SK-N-SH (cell line): ENCODE data around the gene WDFY2.

Experiments
- CHD2 ChIP-seq: fragments of 150-350 bp; IDR thresholded peaks from 2 replicates; pipeline ENCODE4 v1.6.1; 2018; ENCODE audit warnings: low read length; ENCODE audit not compliant: partially characterized antibody
- POLR2AphosphoS5 ChIP-seq: IDR thresholded peaks from 2 replicates; pipeline ENCODE4 v1.6.1; 2012; ENCODE audit warnings: low read depth, low read length
- RAD21 ChIP-seq: IDR thresholded peaks from 2 replicates; pipeline ENCODE4 v1.6.1; 2012; ENCODE audit warnings: mild to moderate bottlenecking, low read length
- TAF1 ChIP-seq: IDR thresholded peaks from 2 replicates; pipeline ENCODE4 v1.6.1; 2012; ENCODE audit warnings: low read depth, mild to moderate bottlenecking, low read length, moderate library complexity, borderline replicate concordance
- USF2 ChIP-seq: fragments of 150-350 bp; IDR thresholded peaks from 2 replicates; pipeline ENCODE4 v1.6.1; 2017; ENCODE audit warnings: antibody characterized with exemption, low read length, low read depth, borderline replicate concordance
- TF ChIP-seq, protein P1 (sequence below): fragments of 200-600 bp; sonication (generic); IDR thresholded peaks from 2 replicates; pipeline ENCODE4 v1.6.1; 2017; ENCODE audit warnings: antibody characterized with exemption, mild to moderate bottlenecking, moderate library complexity
- TF ChIP-seq, protein P2 (sequence below): fragments of 150-350 bp; IDR thresholded peaks from 2 replicates; pipeline ENCODE4 v1.6.1; 2016; ENCODE audit warnings: mild to moderate bottlenecking, low read depth, low read length
- TF ChIP-seq, protein P3 (sequence below): IDR thresholded peaks from 2 replicates; pipeline ENCODE4 v1.4.0; 2012; ENCODE audit warnings: low read depth
- TF ChIP-seq, protein P4 (sequence below): IDR thresholded peaks from 2 replicates; pipeline ENCODE4 v1.6.1; 2012; ENCODE audit warnings: mild to moderate bottlenecking, low read depth, low read length, moderate library complexity

DNA sequence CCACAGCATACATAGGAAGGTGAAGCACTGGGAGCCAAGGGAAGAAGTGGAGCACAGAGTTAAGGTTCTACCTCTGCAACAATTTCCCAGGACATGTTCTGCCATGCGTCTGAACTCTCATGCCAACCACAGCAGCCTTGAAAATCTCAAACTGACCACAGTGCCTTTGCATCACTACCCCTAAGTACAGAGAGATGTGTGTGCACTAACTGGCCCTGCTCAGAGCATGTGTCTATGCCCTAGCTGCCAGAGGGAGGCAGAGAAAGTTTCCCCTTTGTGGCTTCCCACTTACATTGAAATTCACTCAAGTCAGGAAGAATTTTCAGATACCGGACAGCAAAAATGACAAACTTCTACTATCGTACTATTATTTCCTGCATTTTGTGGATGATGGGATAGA is 26.8 kb upstream of the WDFY2 start:
- TF ChIP-seq, protein P1, sequence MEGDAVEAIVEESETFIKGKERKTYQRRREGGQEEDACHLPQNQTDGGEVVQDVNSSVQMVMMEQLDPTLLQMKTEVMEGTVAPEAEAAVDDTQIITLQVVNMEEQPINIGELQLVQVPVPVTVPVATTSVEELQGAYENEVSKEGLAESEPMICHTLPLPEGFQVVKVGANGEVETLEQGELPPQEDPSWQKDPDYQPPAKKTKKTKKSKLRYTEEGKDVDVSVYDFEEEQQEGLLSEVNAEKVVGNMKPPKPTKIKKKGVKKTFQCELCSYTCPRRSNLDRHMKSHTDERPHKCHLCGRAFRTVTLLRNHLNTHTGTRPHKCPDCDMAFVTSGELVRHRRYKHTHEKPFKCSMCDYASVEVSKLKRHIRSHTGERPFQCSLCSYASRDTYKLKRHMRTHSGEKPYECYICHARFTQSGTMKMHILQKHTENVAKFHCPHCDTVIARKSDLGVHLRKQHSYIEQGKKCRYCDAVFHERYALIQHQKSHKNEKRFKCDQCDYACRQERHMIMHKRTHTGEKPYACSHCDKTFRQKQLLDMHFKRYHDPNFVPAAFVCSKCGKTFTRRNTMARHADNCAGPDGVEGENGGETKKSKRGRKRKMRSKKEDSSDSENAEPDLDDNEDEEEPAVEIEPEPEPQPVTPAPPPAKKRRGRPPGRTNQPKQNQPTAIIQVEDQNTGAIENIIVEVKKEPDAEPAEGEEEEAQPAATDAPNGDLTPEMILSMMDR: no peak
- TF ChIP-seq, protein P2, sequence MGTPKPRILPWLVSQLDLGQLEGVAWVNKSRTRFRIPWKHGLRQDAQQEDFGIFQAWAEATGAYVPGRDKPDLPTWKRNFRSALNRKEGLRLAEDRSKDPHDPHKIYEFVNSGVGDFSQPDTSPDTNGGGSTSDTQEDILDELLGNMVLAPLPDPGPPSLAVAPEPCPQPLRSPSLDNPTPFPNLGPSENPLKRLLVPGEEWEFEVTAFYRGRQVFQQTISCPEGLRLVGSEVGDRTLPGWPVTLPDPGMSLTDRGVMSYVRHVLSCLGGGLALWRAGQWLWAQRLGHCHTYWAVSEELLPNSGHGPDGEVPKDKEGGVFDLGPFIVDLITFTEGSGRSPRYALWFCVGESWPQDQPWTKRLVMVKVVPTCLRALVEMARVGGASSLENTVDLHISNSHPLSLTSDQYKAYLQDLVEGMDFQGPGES: no peak
- TF ChIP-seq POLR2AphosphoS5 (no peak), CHD2 (no peak), RAD21 (no peak), USF2 (no peak), TAF1 (no peak)
- TF ChIP-seq, protein P3, sequence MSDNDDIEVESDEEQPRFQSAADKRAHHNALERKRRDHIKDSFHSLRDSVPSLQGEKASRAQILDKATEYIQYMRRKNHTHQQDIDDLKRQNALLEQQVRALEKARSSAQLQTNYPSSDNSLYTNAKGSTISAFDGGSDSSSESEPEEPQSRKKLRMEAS: no peak
- TF ChIP-seq, protein P4, sequence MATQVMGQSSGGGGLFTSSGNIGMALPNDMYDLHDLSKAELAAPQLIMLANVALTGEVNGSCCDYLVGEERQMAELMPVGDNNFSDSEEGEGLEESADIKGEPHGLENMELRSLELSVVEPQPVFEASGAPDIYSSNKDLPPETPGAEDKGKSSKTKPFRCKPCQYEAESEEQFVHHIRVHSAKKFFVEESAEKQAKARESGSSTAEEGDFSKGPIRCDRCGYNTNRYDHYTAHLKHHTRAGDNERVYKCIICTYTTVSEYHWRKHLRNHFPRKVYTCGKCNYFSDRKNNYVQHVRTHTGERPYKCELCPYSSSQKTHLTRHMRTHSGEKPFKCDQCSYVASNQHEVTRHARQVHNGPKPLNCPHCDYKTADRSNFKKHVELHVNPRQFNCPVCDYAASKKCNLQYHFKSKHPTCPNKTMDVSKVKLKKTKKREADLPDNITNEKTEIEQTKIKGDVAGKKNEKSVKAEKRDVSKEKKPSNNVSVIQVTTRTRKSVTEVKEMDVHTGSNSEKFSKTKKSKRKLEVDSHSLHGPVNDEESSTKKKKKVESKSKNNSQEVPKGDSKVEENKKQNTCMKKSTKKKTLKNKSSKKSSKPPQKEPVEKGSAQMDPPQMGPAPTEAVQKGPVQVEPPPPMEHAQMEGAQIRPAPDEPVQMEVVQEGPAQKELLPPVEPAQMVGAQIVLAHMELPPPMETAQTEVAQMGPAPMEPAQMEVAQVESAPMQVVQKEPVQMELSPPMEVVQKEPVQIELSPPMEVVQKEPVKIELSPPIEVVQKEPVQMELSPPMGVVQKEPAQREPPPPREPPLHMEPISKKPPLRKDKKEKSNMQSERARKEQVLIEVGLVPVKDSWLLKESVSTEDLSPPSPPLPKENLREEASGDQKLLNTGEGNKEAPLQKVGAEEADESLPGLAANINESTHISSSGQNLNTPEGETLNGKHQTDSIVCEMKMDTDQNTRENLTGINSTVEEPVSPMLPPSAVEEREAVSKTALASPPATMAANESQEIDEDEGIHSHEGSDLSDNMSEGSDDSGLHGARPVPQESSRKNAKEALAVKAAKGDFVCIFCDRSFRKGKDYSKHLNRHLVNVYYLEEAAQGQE: no peak
